Measurements from ENCODE around the gene PLXNA2. TPM values are rescaled to one million over a fixed set of nuclear protein-coding genes. Genes with fewer than 3 reads are reported as not detected.

The PLXNA2 gene
- total and polyA plus RNA-seq, 2 of the 8 experiments (the other 6 are each of a cell fraction or from before 2014, with no cell fraction given) = 0.33 to 1.5 TPM

DNA sequence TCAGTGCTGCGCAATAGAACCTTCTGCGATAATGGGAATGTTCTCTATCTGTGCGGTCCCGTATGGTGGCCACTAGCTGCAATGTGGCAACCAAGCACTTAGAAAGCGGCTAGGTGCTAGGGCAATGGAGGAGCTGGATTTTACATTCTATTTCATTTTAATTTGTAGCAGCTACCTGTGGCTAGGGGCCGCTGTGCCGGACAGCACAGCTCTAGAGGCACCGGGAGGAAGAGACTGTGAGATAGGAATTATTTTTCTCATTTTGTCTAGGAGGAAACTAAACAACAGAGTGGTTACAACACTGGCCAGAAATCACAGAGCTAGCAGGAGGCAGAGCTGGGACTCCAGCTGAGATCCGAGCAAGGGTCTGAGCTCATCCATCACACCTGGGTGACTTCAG is 202.7 kb downstream of the PLXNA2 start:
- Histone ChIP-seq H3K14ac (ENCODE audit: insufficient read length) (no peak overlapping the region), H4K20me1 (replicated peaks in 1 of 2; ENCODE audit: control insufficient read depth in 1 of 2, insufficient read depth in 2 of 2, low read length in 2 of 2) (no peaks in the 10 kb centered on the region), H3K18ac (ENCODE audit: extremely low read depth, low read length) (no peak overlapping the region), H2BK5ac (ENCODE audit: low read depth, low read length) (no peak overlapping the region), H3K4me2 (ENCODE audit: insufficient read depth in 1 of 2, low read depth in 2 of 2, low read length in 2 of 2) (no peak overlapping the region), H3K9me3 (ENCODE audit: insufficient read depth in 2 of 2, low read depth in 1 of 2, low read length in 1 of 2) (no peaks in the 10 kb centered on the region), H3K79me2 (ENCODE audit: control insufficient read depth in 1 of 2, insufficient read depth in 2 of 2, low read length in 2 of 2) (no peaks in the 10 kb centered on the region), H2BK120ac (replicated peaks; ENCODE audit: low read depth, low read length) (no peak overlapping the region), H3K23ac (ENCODE audit: insufficient read length) (no peak overlapping the region), H3K4me3 (ENCODE audit: extremely low read depth in 1 of 4, insufficient read depth in 2 of 4, low read depth in 3 of 4, low read length in 4 of 4) (no peak overlapping the region), H3K4ac (replicated peaks; ENCODE audit: insufficient read length, low read depth, low read length) (no peak overlapping the region), H4K8ac (ENCODE audit: extremely low read depth, insufficient read depth, low read length) (no peak overlapping the region), H3K79me1 (ENCODE audit: low read depth, low read length) (no peaks in the 10 kb centered on the region), H4K91ac (replicated peaks; ENCODE audit: insufficient read length, low read length) (no peak overlapping the region), H3K27ac (ENCODE audit: low read depth, low read length) (no peak overlapping the region), H3K27me3 (replicated peaks in 1 of 4; ENCODE audit: control insufficient read depth in 3 of 4, extremely low read depth in 1 of 4, insufficient read depth in 3 of 4, low read length in 3 of 4) (no peaks in the 10 kb centered on the region), H3K4me1 (replicated peaks in 1 of 4; ENCODE audit: control insufficient read depth in 3 of 4, insufficient read depth in 4 of 4, low read length in 3 of 4) (no peaks in the 10 kb centered on the region), H3K56ac (replicated peaks; ENCODE audit: insufficient read length, low read depth, low read length) (no peak overlapping the region), H2AK5ac (ENCODE audit: low read depth, low read length) (no peak overlapping the region), H2BK12ac (ENCODE audit: low read depth, low read length) (no peak overlapping the region), H2BK15ac (ENCODE audit: low read length) (no peak overlapping the region), H2AFZ (ENCODE audit: low read length) (no peak overlapping the region), H4K5ac (ENCODE audit: insufficient read length, low read depth, low read length) (no peak overlapping the region), H3K23me2 (ENCODE audit: low read depth, low read length) (no peaks in the 10 kb centered on the region; the same call in 1 of the 2 replicates), H3K36me3 (ENCODE audit: control insufficient read depth in 2 of 4, insufficient read depth in 4 of 4, low read length in 3 of 4) (no peaks in the 10 kb centered on the region), H2BK20ac (ENCODE audit: low read length) (no peak overlapping the region), H3K9ac (replicated peaks in 1 of 4; ENCODE audit: extremely low read depth in 1 of 4, low read depth in 3 of 4, low read length in 3 of 4) (no peak overlapping the region)
- DNase-seq (ENCODE audit: low read depth in 1 of 2, low spot score in 2 of 2) (no peak), FAIRE-seq (no peak)
- ChIA-PET POLR2A (ENCODE audit: partially characterized antibody) (no interaction called here), CTCF (ENCODE audit: partially characterized antibody) (interaction anchor here (0.7 to 11.0 kb wide), 18 partner anchors 9 to 211 kb away, joined by 3 to 78 read pairs (median 6); partner anchors contain the start of gene PLXNA2)
- 93% methylated on average over 9 of the region's 9 CpGs; no CpG with 5 or more reads in 1 of the 2 experiments for WGBS, 2 experiments (ENCODE audit: extremely low coverage in 1 of 2, insufficient coverage in 1 of 2, insufficient read length in 1 of 2, insufficient replicate concordance in 2 of 2, low coverage in 1 of 2, low lambda C conversion rate in 2 of 2, missing lambda C conversion rate in 1 of 2)
- TF ChIP-seq, protein P1, sequence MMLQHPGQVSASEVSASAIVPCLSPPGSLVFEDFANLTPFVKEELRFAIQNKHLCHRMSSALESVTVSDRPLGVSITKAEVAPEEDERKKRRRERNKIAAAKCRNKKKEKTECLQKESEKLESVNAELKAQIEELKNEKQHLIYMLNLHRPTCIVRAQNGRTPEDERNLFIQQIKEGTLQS (IDR thresholded peaks at IDR 0.05; ENCODE audit: insufficient read depth, low read depth, low read length) = no peak
- TF ChIP-seq TCF12 (IDR thresholded peaks at IDR 0.05; ENCODE audit: low read depth, low read length) = no peak
- TF ChIP-seq SRF (IDR thresholded peaks at IDR 0.05; ENCODE audit: low read depth, low read length) = no peak
- no peak for TF ChIP-seq SP4 (IDR thresholded peaks at IDR 0.05; ENCODE audit: low read length)
- no peak for TF ChIP-seq SP1 (IDR thresholded peaks at IDR 0.05; ENCODE audit: low read depth, low read length)
- no peak for TF ChIP-seq RXRA (IDR thresholded peaks at IDR 0.05; ENCODE audit: insufficient read depth, low read depth, low read length)
- no peak for TF ChIP-seq EP300 (IDR thresholded peaks at IDR 0.05; ENCODE audit: borderline replicate concordance in 1 of 2, low read depth in 2 of 2, low read length in 2 of 2)
- TF ChIP-seq EZH2 (IDR thresholded peaks at IDR 0.05; ENCODE audit: low read depth, low read length, severe bottlenecking) = no peak
- no peak for TF ChIP-seq KDM1A (IDR thresholded peaks at IDR 0.05; ENCODE audit: borderline replicate concordance, low read length)
- no peak for TF ChIP-seq RBBP5 (IDR thresholded peaks at IDR 0.05; ENCODE audit: borderline replicate concordance, low read depth, low read length)
- TF ChIP-seq JUN (IDR thresholded peaks at IDR 0.05; ENCODE audit: low read depth, low read length) = no peak
- no peak for TF ChIP-seq HDAC6 (IDR thresholded peaks at IDR 0.05; ENCODE audit: low read depth, low read length)
- TF ChIP-seq TAF7 (optimal IDR thresholded peaks at IDR 0.05; ENCODE audit: borderline replicate concordance, low read depth, low read length) = no peak
- no peak for TF ChIP-seq CTBP2 (IDR thresholded peaks at IDR 0.05; ENCODE audit: borderline replicate concordance, insufficient read depth, insufficient read length, low read length)
